T-helper 2 cell treated with Interferon-gamma antibody and Interleukin-4, amounts not matched to agents 5 μg/mL and 100 μg/mL, for 36 hours (primary cell): ENCODE data around the gene CNTN4.

ENCODE experiments used
- DNase-seq: peaks from one replicate; pipeline ENCODE4 v3.0.0; 2021; ENCODE audit warnings: low spot score
- H3K27ac Mint-ChIP-seq: one replicate; pipeline ENCODE4 v1.8.0; 2021; ENCODE audit warnings: mild to moderate bottlenecking, mixed read lengths
- H3K27me3 Mint-ChIP-seq: one replicate; pipeline ENCODE4 v1.8.0; 2021; ENCODE audit warnings: low read depth, mixed read lengths
- H3K36me3 Mint-ChIP-seq: one replicate; pipeline ENCODE4 v1.8.0; 2021; ENCODE audit warnings: low read depth, mixed read lengths
- H3K4me1 Mint-ChIP-seq: one replicate; pipeline ENCODE4 v1.8.0; 2021; ENCODE audit warnings: low read depth, mixed read lengths
- H3K4me3 Mint-ChIP-seq: one replicate; pipeline ENCODE4 v1.8.0; 2022; ENCODE audit warnings: mild to moderate bottlenecking, moderate library complexity, mixed read lengths
- H3K9me3 Mint-ChIP-seq: one replicate; pipeline ENCODE4 v1.8.0; 2021; ENCODE audit warnings: mixed read lengths

Gene CNTN4

GRCh38 chr3:2847062-2847841, 748.6 kb downstream of the CNTN4 start:
- Mint-ChIP-seq H3K9me3 (no peaks in the 10 kb centered on the region), H3K27me3 (no peaks in the 10 kb centered on the region), H3K4me1 (no peaks in the 10 kb centered on the region), H3K4me3 (no peak overlapping the region), H3K36me3 (no peaks in the 10 kb centered on the region), H3K27ac (no peak overlapping the region)
- DNase-seq, result no peak

- no peaks in the 10 kb centered on the region for H3K4me1 Mint-ChIP-seq
- no peaks in the 10 kb centered on the region for H3K9me3 Mint-ChIP-seq
- H3K27me3 Mint-ChIP-seq, result no peaks in the 10 kb centered on the region
- no peak for DNase-seq
- no peak overlapping the region for H3K4me3 Mint-ChIP-seq
- H3K36me3 Mint-ChIP-seq, result no peaks in the 10 kb centered on the region
- H3K27ac Mint-ChIP-seq, result no peak overlapping the region
Observed at GRCh38 chr3:2849092-2849491, 750.4 kb downstream of the CNTN4 start.

- H3K4me3 Mint-ChIP-seq, result no peak overlapping the region
- no peaks in the 10 kb centered on the region for H3K36me3 Mint-ChIP-seq
- no peaks in the 10 kb centered on the region for H3K4me1 Mint-ChIP-seq
- no peaks in the 10 kb centered on the region for H3K9me3 Mint-ChIP-seq
- no peak overlapping the region for H3K27ac Mint-ChIP-seq
- H3K27me3 Mint-ChIP-seq, result no peaks in the 10 kb centered on the region
- no peak for DNase-seq
Observed at GRCh38 chr3:2850701-2851100, 752.0 kb downstream of the CNTN4 start.

GRCh38 chr3:2851361-2851760, 752.7 kb downstream of the CNTN4 start:
- no peaks in the 10 kb centered on the region for H3K36me3 Mint-ChIP-seq
- H3K27ac Mint-ChIP-seq, result no peak overlapping the region
- no peaks in the 10 kb centered on the region for H3K4me1 Mint-ChIP-seq

GRCh38 chr3:2851835-2852234, 753.2 kb downstream of the CNTN4 start:
- Mint-ChIP-seq H3K27me3 (no peaks in the 10 kb centered on the region), H3K9me3 (no peaks in the 10 kb centered on the region), H3K36me3 (no peaks in the 10 kb centered on the region), H3K4me3 (no peak overlapping the region), H3K4me1 (no peaks in the 10 kb centered on the region), H3K27ac (no peak overlapping the region)
- no peak for DNase-seq

More at GRCh38 chr3:2851361-2851760, 752.7 kb downstream of the CNTN4 start:
- no peak overlapping the region for H3K4me3 Mint-ChIP-seq
- no peaks in the 10 kb centered on the region for H3K27me3 Mint-ChIP-seq
- DNase-seq, result no peak
- no peaks in the 10 kb centered on the region for H3K9me3 Mint-ChIP-seq

GRCh38 chr3:2853651-2854050, 755.0 kb downstream of the CNTN4 start:
- H3K27me3 Mint-ChIP-seq, result no peaks in the 10 kb centered on the region
- no peaks in the 10 kb centered on the region for H3K36me3 Mint-ChIP-seq
- no peak overlapping the region for H3K27ac Mint-ChIP-seq
- H3K4me3 Mint-ChIP-seq, result no peak overlapping the region
- H3K4me1 Mint-ChIP-seq, result no peaks in the 10 kb centered on the region
- no peak for DNase-seq
- no peaks in the 10 kb centered on the region for H3K9me3 Mint-ChIP-seq

- Mint-ChIP-seq H3K4me1 (no peaks in the 10 kb centered on the region), H3K9me3 (no peaks in the 10 kb centered on the region), H3K27me3 (no peaks in the 10 kb centered on the region), H3K27ac (no peak overlapping the region), H3K4me3 (no peak overlapping the region), H3K36me3 (no peaks in the 10 kb centered on the region)
- no peak for DNase-seq
Observed at GRCh38 chr3:2856138-2857133, 757.8 kb downstream of the CNTN4 start.

GRCh38 chr3:2860626-2861025, 762.0 kb downstream of the CNTN4 start:
- no peaks in the 10 kb centered on the region for H3K36me3 Mint-ChIP-seq
- no peaks in the 10 kb centered on the region for H3K4me1 Mint-ChIP-seq
- no peak overlapping the region for H3K27ac Mint-ChIP-seq
- no peak overlapping the region for H3K4me3 Mint-ChIP-seq
- no peak for DNase-seq
- H3K27me3 Mint-ChIP-seq, result no peaks in the 10 kb centered on the region
- no peaks in the 10 kb centered on the region for H3K9me3 Mint-ChIP-seq

GRCh38 chr3:2861120-2861519, 762.5 kb downstream of the CNTN4 start:
- Mint-ChIP-seq H3K27ac (no peak overlapping the region), H3K36me3 (no peaks in the 10 kb centered on the region), H3K9me3 (no peaks in the 10 kb centered on the region), H3K4me1 (no peaks in the 10 kb centered on the region), H3K27me3 (no peaks in the 10 kb centered on the region), H3K4me3 (no peak overlapping the region)
- DNase-seq, result no peak

- Mint-ChIP-seq H3K27me3 (no peaks in the 10 kb centered on the region), H3K9me3 (no peaks in the 10 kb centered on the region), H3K4me3 (no peak overlapping the region), H3K27ac (no peak overlapping the region), H3K36me3 (no peaks in the 10 kb centered on the region), H3K4me1 (no peaks in the 10 kb centered on the region)
- DNase-seq, result no peak
Observed at GRCh38 chr3:2861920-2862319, 763.3 kb downstream of the CNTN4 start.

GRCh38 chr3:2862366-2862765, 763.7 kb downstream of the CNTN4 start:
- H3K27ac Mint-ChIP-seq, result no peak overlapping the region
- H3K36me3 Mint-ChIP-seq, result no peaks in the 10 kb centered on the region
- H3K4me3 Mint-ChIP-seq, result no peak overlapping the region
- H3K9me3 Mint-ChIP-seq, result no peaks in the 10 kb centered on the region
- no peak for DNase-seq
- no peaks in the 10 kb centered on the region for H3K4me1 Mint-ChIP-seq
- H3K27me3 Mint-ChIP-seq, result no peaks in the 10 kb centered on the region

GRCh38 chr3:2863127-2863526, 764.5 kb downstream of the CNTN4 start:
- Mint-ChIP-seq H3K9me3 (no peaks in the 10 kb centered on the region), H3K4me1 (no peaks in the 10 kb centered on the region), H3K27ac (no peak overlapping the region), H3K27me3 (no peaks in the 10 kb centered on the region), H3K36me3 (no peaks in the 10 kb centered on the region), H3K4me3 (no peak overlapping the region)
- no peak for DNase-seq

GRCh38 chr3:2869905-2870304, 771.2 kb downstream of the CNTN4 start:
- no peaks in the 10 kb centered on the region for H3K36me3 Mint-ChIP-seq
- H3K27me3 Mint-ChIP-seq, result no peaks in the 10 kb centered on the region
- DNase-seq, result no peak
- no peak overlapping the region for H3K4me3 Mint-ChIP-seq
- H3K27ac Mint-ChIP-seq, result no peak overlapping the region
- no peaks in the 10 kb centered on the region for H3K4me1 Mint-ChIP-seq
- H3K9me3 Mint-ChIP-seq, result no peaks in the 10 kb centered on the region

- no peaks in the 10 kb centered on the region for H3K9me3 Mint-ChIP-seq
- no peak for DNase-seq
- no peak overlapping the region for H3K27ac Mint-ChIP-seq
- no peaks in the 10 kb centered on the region for H3K4me1 Mint-ChIP-seq
- H3K36me3 Mint-ChIP-seq, result no peaks in the 10 kb centered on the region
- H3K27me3 Mint-ChIP-seq, result no peaks in the 10 kb centered on the region
- H3K4me3 Mint-ChIP-seq, result no peak overlapping the region
Observed at GRCh38 chr3:2870724-2871333, 772.2 kb downstream of the CNTN4 start.
